Endothelial cell of umbilical vein (primary cell): Measurements from ENCODE around the gene JPH2. TPM values are rescaled to one million over a fixed set of nuclear protein-coding genes. Genes with fewer than 3 reads are reported as not detected.
"Not testable (repeated sequence)": the region's sequence is repeated elsewhere in the genome, so short reads cannot be mapped to it uniquely, and the experiment has no call there.

Experiments
- BruUV-seq: library from RNA; stranded (reverse); fragments of 400-500 nt; replicated peaks from 2 replicates; lab custom pipeline; 2021; lab: Mats Ljungman, UMichigan
- CTCF ChIA-PET: fragments of 300-600, 350-600 bp; sonication (Branson Sonifier 250); formaldehyde crosslinking; loops from one replicate; lab custom pipeline; 2021; ENCODE audit warnings: antibody characterized with exemption, inconsistent platforms; lab: Charles Lee
- POLR2A ChIA-PET: fragments of 300-600, 350-600 bp; sonication (Branson Sonifier 250); formaldehyde crosslinking; loops from one replicate; lab custom pipeline; 2021; ENCODE audit warnings: antibody characterized with exemption, inconsistent platforms; lab: Charles Lee
- DNase-seq: peaks from one replicate; pipeline ENCODE4 v3.0.0-alpha.2; 2011; ENCODE audit warnings: low read depth, low spot score
- FAIRE-seq: peaks from 2 replicates; lab custom pipeline; 2011; peaks lifted over from hg19 to GRCh38; lab: Jason Lieb, UNC
- H2AFZ ChIP-seq: 2 replicates; pipeline ENCODE4 v1.6.0; 2012; ENCODE audit warnings: low read depth, low read length, control low read depth, inconsistent platforms
- H3K27ac ChIP-seq: 2 replicates; pipeline ENCODE4 v1.5.1; 2011; ENCODE audit warnings: low read depth, mild to moderate bottlenecking, control low read depth, low read length, moderate library complexity; ENCODE audit not compliant: insufficient read depth
- H3K27me3 ChIP-seq, 2 experiments: 2 replicates each; pipeline versions ENCODE4 v1.6.0 to v1.6.1; 2011; ENCODE audit warnings: low read length in 2 of 2, mixed read lengths in 1 of 2; ENCODE audit not compliant: control insufficient read depth in 2 of 2, insufficient read depth in 2 of 2
- H3K36me3 ChIP-seq, 2 experiments: 2 replicates in 1 of 2; 3 replicates in 1 of 2; pipeline ENCODE4 v1.5.1; 2011; ENCODE audit warnings: low read length in 2 of 2, mild to moderate bottlenecking in 1 of 2, moderate library complexity in 1 of 2; ENCODE audit not compliant: control insufficient read depth in 2 of 2, insufficient read depth in 2 of 2; ENCODE audit errors: extremely low read depth in 1 of 2
- H3K4me1 ChIP-seq: 3 replicates; pipeline ENCODE4 v1.5.1; 2011; ENCODE audit warnings: mild to moderate bottlenecking, low read length; ENCODE audit not compliant: control insufficient read depth, insufficient read depth; ENCODE audit errors: extremely low read depth
- H3K4me2 ChIP-seq: 2 replicates; pipeline ENCODE4 v1.6.1; 2011; ENCODE audit warnings: low read length, control low read depth, mixed read lengths; ENCODE audit not compliant: insufficient read depth
- H3K4me3 ChIP-seq, 3 experiments: fragments of 200-600 bp in 1 of 3; sonication (generic), shearing (Covaris generic) in 1 of 3; replicated peaks in 1 of 3; 2 replicates each; pipeline ENCODE4 v1.5.1; 2011 to 2016; ENCODE audit warnings: control low read depth in 3 of 3, low read length in 3 of 3, mild to moderate bottlenecking in 2 of 3, inconsistent platforms in 1 of 3, low read depth in 1 of 3, moderate library complexity in 1 of 3; ENCODE audit not compliant: insufficient read depth in 1 of 3
- H3K79me2 ChIP-seq: 2 replicates; pipeline ENCODE4 v1.6.0; 2012; ENCODE audit warnings: low read length, inconsistent platforms; ENCODE audit not compliant: control insufficient read depth, insufficient read depth
- H3K9ac ChIP-seq: replicated peaks from 2 replicates; pipeline ENCODE3; 2011; ENCODE audit warnings: low read length, control low read depth; ENCODE audit not compliant: insufficient read depth; ENCODE audit errors: extremely low read depth
- H3K9me1 ChIP-seq: replicated peaks from 3 replicates; pipeline ENCODE4 v1.6.0; 2011; ENCODE audit warnings: mild to moderate bottlenecking, low read length; ENCODE audit not compliant: control insufficient read depth, insufficient read depth; ENCODE audit errors: extremely low read depth
- H3K9me3 ChIP-seq: replicated peaks from 2 replicates; pipeline ENCODE4 v1.5.1; 2012; ENCODE audit warnings: low read length, inconsistent platforms; ENCODE audit not compliant: control insufficient read depth, insufficient read depth
- H4K20me1 ChIP-seq: replicated peaks from 2 replicates; pipeline ENCODE3; 2011; ENCODE audit warnings: mild to moderate bottlenecking, low read length; ENCODE audit not compliant: control insufficient read depth, insufficient read depth; ENCODE audit errors: extremely low read depth
- CTCF ChIP-seq, 2 donors: IDR thresholded peaks; 1 replicate in 1 of 2; 2 replicates in 1 of 2; pipeline ENCODE4 v1.5.1; 2011; ENCODE audit warnings: low read length in 2 of 2, mild to moderate bottlenecking in 2 of 2, moderate library complexity in 2 of 2, control low read depth in 1 of 2, inconsistent platforms in 1 of 2, low read depth in 1 of 2; ENCODE audit not compliant: insufficient read depth in 1 of 2; ENCODE audit errors: extremely low read depth in 1 of 2
- EZH2 ChIP-seq: IDR thresholded peaks from 2 replicates; pipeline ENCODE4 v1.6.1; 2012; ENCODE audit warnings: borderline replicate concordance, low read depth, mild to moderate bottlenecking, moderate library complexity, low read length, inconsistent platforms; ENCODE audit not compliant: severe bottlenecking
- FOS ChIP-seq: IDR thresholded peaks from 2 replicates; pipeline ENCODE4 v1.6.1; 2011; ENCODE audit warnings: mild to moderate bottlenecking, low read length, moderate library complexity, borderline replicate concordance; ENCODE audit not compliant: insufficient read depth
- GATA2 ChIP-seq: IDR thresholded peaks from 2 replicates; pipeline ENCODE4 v1.7.0; 2011; ENCODE audit warnings: low read depth, mild to moderate bottlenecking, moderate library complexity, mixed read lengths, low read length; ENCODE audit not compliant: insufficient read length, insufficient read depth
- JUN ChIP-seq: IDR thresholded peaks from 2 replicates; pipeline ENCODE4 v1.6.1; 2011; ENCODE audit warnings: borderline replicate concordance, low read depth; ENCODE audit not compliant: insufficient read length, insufficient read depth
- MYC ChIP-seq: IDR thresholded peaks from one replicate; pipeline ENCODE4 v1.6.1; 2011; ENCODE audit warnings: mild to moderate bottlenecking, low read depth, low read length
- POLR2A ChIP-seq: IDR thresholded peaks from 2 replicates; pipeline ENCODE4 v1.6.1; 2012; ENCODE audit warnings: low read depth, mild to moderate bottlenecking, control low read depth, low read length
- POLR2AphosphoS5 ChIP-seq: IDR thresholded peaks from 2 replicates; pipeline ENCODE4 v1.6.1; 2012; ENCODE audit warnings: low read depth, mild to moderate bottlenecking, control low read depth, low read length, moderate library complexity; ENCODE audit not compliant: insufficient read depth
- dilution Hi-C: fragments of 300-500 bp; cut with MboI; formaldehyde crosslinking; loops from one replicate; pipeline ENCODE4 v1.15.0; 2019; ENCODE audit warnings: low sequenced_read_pairs; ENCODE audit not compliant: extremely low pct_ligation_motif_present
- intact Hi-C: fragments of 100-400 bp; cut with micrococcal nuclease; formaldehyde crosslinking; loops from one replicate; pipeline ENCODE4 v1.10.0; 2022
- polyA plus RNA-seq, 4 experiments: library from polyadenylated mRNA; depleted of rRNA in 3 of 4; stranded (reverse) in 3 of 4; unstranded in 1 of 4; fragments of >200 nt; gene quantifications; 2 replicates each; pipeline versions ENCODE4 v1.2.1 to v1.2.3, GENCODE V29; 2011 to 2012; ENCODE audit warnings: missing spikeins in 1 of 4
- total RNA-seq: library from RNA; stranded (reverse); gene quantifications from 2 replicates; pipeline ENCODE4 v1.2.3, GENCODE V29; 2021
- TF ChIP-seq, protein P1 (sequence below): IDR thresholded peaks from 2 replicates; pipeline ENCODE4 v1.6.1; 2011; ENCODE audit not compliant: insufficient read depth, insufficient read length

JPH2 gene
- total and polyA plus RNA-seq, 2 donors (not counting 3 experiments of a cell fraction or from before 2014, with no cell fraction given): not detected

GRCh38 chr20:44129911-44130718 is 56.9 kb downstream of the JPH2 start:
- no peak overlapping the region for H3K4me2 ChIP-seq
- H3K79me2 ChIP-seq: no peaks in the 10 kb centered on the region
- H3K36me3 ChIP-seq: no peaks in the 10 kb centered on the region
- dilution Hi-C loops: no loop called here
- no peak overlapping the region for H3K4me3 ChIP-seq
- H3K4me1 ChIP-seq: no peaks in the 10 kb centered on the region
- H3K27me3 ChIP-seq: no peaks in the 10 kb centered on the region
- POLR2A ChIA-PET: no interaction called here
- BruUV-seq: no TSS peak
- no peak overlapping the region for H3K27ac ChIP-seq
- DNase-seq (no peak), FAIRE-seq (no peak)
- H2AFZ ChIP-seq: no peak overlapping the region
- H3K9me3 ChIP-seq: no peaks in the 10 kb centered on the region
- H3K9ac ChIP-seq: no peak overlapping the region
- CTCF ChIA-PET: interaction anchor here (0.6 to 3.2 kb wide), 4 partner anchors 9 to 244 kb away, joined by 3 to 14 read pairs (median 6); no protein-coding TSS in a partner anchor
- H3K9me1 ChIP-seq: no peaks in the 10 kb centered on the region
- intact Hi-C loops: no loop called here
- TF ChIP-seq JUN: no peak
- TF ChIP-seq MYC: no peak
- TF ChIP-seq EZH2: no peak
- TF ChIP-seq POLR2A: no peak
- TF ChIP-seq POLR2AphosphoS5: no peak
- no peak for TF ChIP-seq CTCF (IDR thresholded peaks at IDR 0.05; ENCODE audit: extremely low read depth in 1 of 2, insufficient read depth in 1 of 2, low read depth in 1 of 2, low read length in 2 of 2)
- no peak for TF ChIP-seq GATA2
- no peak for TF ChIP-seq FOS
- TF ChIP-seq, protein P1, sequence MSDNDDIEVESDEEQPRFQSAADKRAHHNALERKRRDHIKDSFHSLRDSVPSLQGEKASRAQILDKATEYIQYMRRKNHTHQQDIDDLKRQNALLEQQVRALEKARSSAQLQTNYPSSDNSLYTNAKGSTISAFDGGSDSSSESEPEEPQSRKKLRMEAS: no peak
- no peaks in the 10 kb centered on the region for H4K20me1 ChIP-seq

DNA sequence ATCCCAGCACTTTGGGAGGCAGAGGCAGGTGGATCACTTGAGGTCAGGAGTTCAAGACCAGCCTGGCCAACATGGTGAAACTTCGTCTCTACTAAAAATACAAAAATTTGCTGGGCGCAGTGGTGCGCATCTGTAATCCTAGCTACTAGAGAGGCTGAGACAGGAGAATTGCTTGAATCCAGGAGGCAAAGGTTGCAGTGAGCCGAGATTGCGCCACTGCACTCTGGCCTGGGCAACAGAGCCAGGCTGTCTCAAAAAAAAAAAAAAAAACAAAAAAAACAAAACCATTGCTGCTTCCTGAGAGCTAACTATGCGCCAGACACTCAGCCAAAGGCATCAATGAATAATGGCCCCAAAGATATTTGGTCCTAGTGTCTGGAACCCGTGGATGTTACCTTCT is 57.7 kb downstream of the JPH2 start:
- H4K20me1 ChIP-seq, FAIRE-seq, H3K27ac ChIP-seq, H3K27me3 ChIP-seq, H3K9me3 ChIP-seq, H3K4me1 ChIP-seq, BruUV-seq, H3K36me3 ChIP-seq, H3K79me2 ChIP-seq, H3K9me1 ChIP-seq, intact Hi-C loops, dilution Hi-C loops, H3K4me2 ChIP-seq, H2AFZ ChIP-seq, DNase-seq, POLR2A ChIA-PET, H3K9ac ChIP-seq, H3K4me3 ChIP-seq: not testable (repeated sequence)
- CTCF ChIA-PET: interaction anchor here (0.6 to 3.2 kb wide), 4 partner anchors 13 to 244 kb away, joined by 3 to 14 read pairs (median 6); partner anchors contain the start of gene FITM2
